WTC11 (cell line): ENCODE measurements around the gene HMCN1.

Experiments used
- OVOL2 ChIP-seq: fragments of 250-450 bp; sonication (Bioruptor Pico); IDR thresholded peaks from 2 replicates; pipeline ENCODE4 v1.9.0; 2021; ENCODE audit warnings: mild to moderate bottlenecking, borderline replicate concordance
- SP1 ChIP-seq: sonication (generic); formaldehyde crosslinking; conservative IDR thresholded peaks from 2 replicates; pipeline ENCODE4 v1.8.1; 2022; ENCODE audit warnings: missing genetic modification reagents
- ZNF396 ChIP-seq: fragments of 250-450 bp; sonication (Bioruptor Pico); IDR thresholded peaks from 2 replicates; pipeline ENCODE4 v1.8.0; 2021; ENCODE audit warnings: mild to moderate bottlenecking, moderate library complexity, borderline replicate concordance
- TF ChIP-seq, protein P1 (sequence below): fragments of 200-600 bp; IDR thresholded peaks from 2 replicates; pipeline ENCODE4 v1.8.0; 2022; ENCODE audit warnings: antibody characterized with exemption
- TF ChIP-seq, protein P2 (sequence below): sonication (generic); formaldehyde crosslinking; IDR thresholded peaks from 2 replicates; pipeline ENCODE4 v1.8.1; 2023; ENCODE audit warnings: mild to moderate bottlenecking, missing genetic modification reagents, borderline replicate concordance
- TF ChIP-seq, protein P3 (sequence below): sonication (generic); formaldehyde crosslinking; IDR thresholded peaks from 2 replicates; pipeline ENCODE4 v1.8.0; 2022; ENCODE audit warnings: mild to moderate bottlenecking, missing genetic modification reagents

DNA sequence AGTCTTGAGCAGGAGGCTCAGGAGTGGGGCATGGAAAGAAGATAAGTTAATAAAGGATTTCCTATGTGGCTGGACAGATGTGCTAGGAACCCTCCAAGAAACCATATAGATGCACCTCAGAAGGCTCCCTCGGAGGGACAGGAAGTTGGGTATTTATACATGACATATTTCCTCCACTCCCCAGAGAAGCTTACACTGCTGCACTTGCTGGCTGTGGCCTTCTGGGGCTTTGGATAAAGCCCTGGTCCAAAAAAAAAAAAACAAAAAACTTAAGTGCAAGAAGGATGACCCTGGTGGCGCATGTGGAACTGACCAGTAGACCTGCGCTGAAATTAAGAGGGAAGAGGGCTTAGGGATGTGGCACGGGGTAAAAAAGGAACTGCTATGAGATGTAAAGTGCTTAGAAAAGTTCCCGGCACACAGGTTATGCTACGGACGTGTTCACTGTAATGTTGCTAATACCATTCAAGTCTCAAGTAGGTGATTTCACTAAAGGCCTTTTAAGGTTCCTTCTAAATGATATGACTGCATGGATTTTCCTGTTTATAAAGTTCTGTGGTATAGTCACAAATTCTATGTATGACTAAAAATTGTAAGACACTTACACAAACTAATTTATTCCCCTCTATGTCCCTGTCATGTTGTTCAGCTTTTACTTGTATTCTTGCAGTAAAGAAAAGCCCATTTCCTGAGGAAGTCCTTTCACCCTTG, 253.6 kb downstream of the HMCN1 start:
- TF ChIP-seq, protein P1, sequence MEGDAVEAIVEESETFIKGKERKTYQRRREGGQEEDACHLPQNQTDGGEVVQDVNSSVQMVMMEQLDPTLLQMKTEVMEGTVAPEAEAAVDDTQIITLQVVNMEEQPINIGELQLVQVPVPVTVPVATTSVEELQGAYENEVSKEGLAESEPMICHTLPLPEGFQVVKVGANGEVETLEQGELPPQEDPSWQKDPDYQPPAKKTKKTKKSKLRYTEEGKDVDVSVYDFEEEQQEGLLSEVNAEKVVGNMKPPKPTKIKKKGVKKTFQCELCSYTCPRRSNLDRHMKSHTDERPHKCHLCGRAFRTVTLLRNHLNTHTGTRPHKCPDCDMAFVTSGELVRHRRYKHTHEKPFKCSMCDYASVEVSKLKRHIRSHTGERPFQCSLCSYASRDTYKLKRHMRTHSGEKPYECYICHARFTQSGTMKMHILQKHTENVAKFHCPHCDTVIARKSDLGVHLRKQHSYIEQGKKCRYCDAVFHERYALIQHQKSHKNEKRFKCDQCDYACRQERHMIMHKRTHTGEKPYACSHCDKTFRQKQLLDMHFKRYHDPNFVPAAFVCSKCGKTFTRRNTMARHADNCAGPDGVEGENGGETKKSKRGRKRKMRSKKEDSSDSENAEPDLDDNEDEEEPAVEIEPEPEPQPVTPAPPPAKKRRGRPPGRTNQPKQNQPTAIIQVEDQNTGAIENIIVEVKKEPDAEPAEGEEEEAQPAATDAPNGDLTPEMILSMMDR = no peak
- TF ChIP-seq, protein P2, sequence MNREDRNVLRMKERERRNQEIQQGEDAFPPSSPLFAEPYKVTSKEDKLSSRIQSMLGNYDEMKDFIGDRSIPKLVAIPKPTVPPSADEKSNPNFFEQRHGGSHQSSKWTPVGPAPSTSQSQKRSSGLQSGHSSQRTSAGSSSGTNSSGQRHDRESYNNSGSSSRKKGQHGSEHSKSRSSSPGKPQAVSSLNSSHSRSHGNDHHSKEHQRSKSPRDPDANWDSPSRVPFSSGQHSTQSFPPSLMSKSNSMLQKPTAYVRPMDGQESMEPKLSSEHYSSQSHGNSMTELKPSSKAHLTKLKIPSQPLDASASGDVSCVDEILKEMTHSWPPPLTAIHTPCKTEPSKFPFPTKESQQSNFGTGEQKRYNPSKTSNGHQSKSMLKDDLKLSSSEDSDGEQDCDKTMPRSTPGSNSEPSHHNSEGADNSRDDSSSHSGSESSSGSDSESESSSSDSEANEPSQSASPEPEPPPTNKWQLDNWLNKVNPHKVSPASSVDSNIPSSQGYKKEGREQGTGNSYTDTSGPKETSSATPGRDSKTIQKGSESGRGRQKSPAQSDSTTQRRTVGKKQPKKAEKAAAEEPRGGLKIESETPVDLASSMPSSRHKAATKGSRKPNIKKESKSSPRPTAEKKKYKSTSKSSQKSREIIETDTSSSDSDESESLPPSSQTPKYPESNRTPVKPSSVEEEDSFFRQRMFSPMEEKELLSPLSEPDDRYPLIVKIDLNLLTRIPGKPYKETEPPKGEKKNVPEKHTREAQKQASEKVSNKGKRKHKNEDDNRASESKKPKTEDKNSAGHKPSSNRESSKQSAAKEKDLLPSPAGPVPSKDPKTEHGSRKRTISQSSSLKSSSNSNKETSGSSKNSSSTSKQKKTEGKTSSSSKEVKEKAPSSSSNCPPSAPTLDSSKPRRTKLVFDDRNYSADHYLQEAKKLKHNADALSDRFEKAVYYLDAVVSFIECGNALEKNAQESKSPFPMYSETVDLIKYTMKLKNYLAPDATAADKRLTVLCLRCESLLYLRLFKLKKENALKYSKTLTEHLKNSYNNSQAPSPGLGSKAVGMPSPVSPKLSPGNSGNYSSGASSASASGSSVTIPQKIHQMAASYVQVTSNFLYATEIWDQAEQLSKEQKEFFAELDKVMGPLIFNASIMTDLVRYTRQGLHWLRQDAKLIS = no peak
- TF ChIP-seq SP1 (CRISPR knock-in tag) (no peak), OVOL2 (no peak), ZNF396 (CRISPR knock-in tag) (no peak)
- TF ChIP-seq, protein P3, sequence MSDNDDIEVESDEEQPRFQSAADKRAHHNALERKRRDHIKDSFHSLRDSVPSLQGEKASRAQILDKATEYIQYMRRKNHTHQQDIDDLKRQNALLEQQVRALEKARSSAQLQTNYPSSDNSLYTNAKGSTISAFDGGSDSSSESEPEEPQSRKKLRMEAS (CRISPR knock-in tag) = no peak
